ENCODE data around the gene S100A6.

The S100A6 gene

GRCh38 chr1:153545067-153546055, 9.6 kb upstream of the S100A6 start, which contains the start of gene S100A4:
Gene S100A4, minus strand, starts transcription at chr1:153545806. Its CDS starts 1,012 bp downstream, at chr1:153544794.
- peak; percentile 90 for DNase-seq (ENCODE audit: low spot score)

GRCh38 chr1:153544453-153545066, 8.8 kb upstream of the S100A6 start:
- DNase-seq (ENCODE audit: low spot score): no peak

- no peak for DNase-seq (ENCODE audit: low spot score)
Observed at GRCh38 chr1:153543736-153544135, 7.9 kb upstream of the S100A6 start.

GRCh38 chr1:153542956-153543711, 7.3 kb upstream of the S100A6 start:
- no peak for DNase-seq (ENCODE audit: low spot score)

- no peak for DNase-seq (ENCODE audit: low spot score)
Observed at GRCh38 chr1:153541641-153542590, 6.1 kb upstream of the S100A6 start.

GRCh38 chr1:153540394-153541361, 4.9 kb upstream of the S100A6 start, which contains the start of gene S100A5:
Gene S100A5, minus strand, starts transcription at chr1:153540934. Its CDS starts 743 bp downstream, at chr1:153540191.
- DNase-seq (ENCODE audit: low spot score): no peak

- DNase-seq (ENCODE audit: low spot score): no peak
Observed at GRCh38 chr1:153539395-153540093, 3.8 kb upstream of the S100A6 start.

GRCh38 chr1:153538315-153538821, 2.6 kb upstream of the S100A6 start:
- DNase-seq (ENCODE audit: low spot score): peak; percentile 83

GRCh38 chr1:153537376-153537730, 1.6 kb upstream of the S100A6 start:
- DNase-seq (ENCODE audit: low spot score): no peak

GRCh38 chr1:153536671-153537375, 1.0 kb upstream of the S100A6 start:
- DNase-seq (ENCODE audit: low spot score): no peak

- DNase-seq (ENCODE audit: low spot score): no peak
Observed at GRCh38 chr1:153536012-153536670, 350 bp upstream of the S100A6 start.

- DNase-seq (ENCODE audit: low spot score): no peak
Observed at GRCh38 chr1:153534925-153535241, 908 bp downstream of the S100A6 start.

- no peak for DNase-seq (ENCODE audit: low spot score)
Observed at GRCh38 chr1:153534226-153534924, 1.4 kb downstream of the S100A6 start.

- DNase-seq (ENCODE audit: low spot score): no peak
Observed at GRCh38 chr1:153533689-153534201, 2.0 kb downstream of the S100A6 start.

- DNase-seq (ENCODE audit: low spot score): no peak
Observed at GRCh38 chr1:153532769-153533599, 2.8 kb downstream of the S100A6 start.

- DNase-seq (ENCODE audit: low spot score): no peak
Observed at GRCh38 chr1:153532181-153532580, 3.6 kb downstream of the S100A6 start.

Data from SK-N-DZ (cell line).